22Rv1 (cell line): ENCODE measurements around the gene DENND1A.

Experiments used
- CTCF ChIP-seq: fragments of 450-650 bp; IDR thresholded peaks from 2 replicates; pipeline ENCODE4 v1.5.1; 2017; ENCODE audit warnings: mild to moderate bottlenecking
- ZFX ChIP-seq: fragments of 450-650 bp; IDR thresholded peaks from 2 replicates; pipeline ENCODE4 v1.6.1; 2017; ENCODE audit warnings: antibody characterized with exemption, borderline replicate concordance

GRCh38 chr9:123749580-123750202 lies 180.2 kb downstream of the DENND1A start:
- TF ChIP-seq CTCF (no peak), ZFX (no peak)
